Astrocyte (in vitro differentiated cells and primary cell): ENCODE data around the gene DNAH1.

Experiments
- CTCF ChIP-seq: IDR thresholded peaks from 2 replicates; pipeline ENCODE4 v1.5.1; 2011; ENCODE audit warnings: low read depth, mild to moderate bottlenecking, inconsistent platforms, low read length, moderate library complexity; ENCODE audit not compliant: insufficient read depth
- EZH2 ChIP-seq: IDR thresholded peaks from 2 replicates; pipeline ENCODE4 v1.6.1; 2012; ENCODE audit warnings: mild to moderate bottlenecking, low read length, inconsistent platforms; ENCODE audit not compliant: insufficient read depth

GRCh38 chr3:52350981-52351761 lies 35.1 kb downstream of the DNAH1 start:
- no peak for TF ChIP-seq CTCF
- no peak for TF ChIP-seq EZH2
